Rectal smooth muscle tissue (tissue), 1 donor: ENCODE data around the gene CHPT1.

Source experiments
- H3K27ac ChIP-seq: one replicate; pipeline ENCODE4 v1.7.0; 2013; ENCODE audit warnings: low read depth, low read length, inconsistent platforms
- H3K27me3 ChIP-seq: one replicate; pipeline ENCODE4 v1.7.0; 2013; ENCODE audit warnings: low read length; ENCODE audit not compliant: control insufficient read depth, insufficient read depth
- H3K36me3 ChIP-seq: one replicate; pipeline ENCODE4 v1.7.0; 2013; ENCODE audit warnings: low read length; ENCODE audit not compliant: control insufficient read depth, insufficient read depth
- H3K4me1 ChIP-seq: one replicate; pipeline ENCODE4 v1.7.0; 2013; ENCODE audit warnings: low read length; ENCODE audit not compliant: control insufficient read depth, insufficient read depth
- H3K4me3 ChIP-seq: one replicate; pipeline ENCODE4 v1.7.0; 2013; ENCODE audit warnings: low read length
- H3K9ac ChIP-seq: one replicate; pipeline ENCODE4 v1.7.0; 2013; ENCODE audit warnings: low read length

CHPT1 gene

DNA sequence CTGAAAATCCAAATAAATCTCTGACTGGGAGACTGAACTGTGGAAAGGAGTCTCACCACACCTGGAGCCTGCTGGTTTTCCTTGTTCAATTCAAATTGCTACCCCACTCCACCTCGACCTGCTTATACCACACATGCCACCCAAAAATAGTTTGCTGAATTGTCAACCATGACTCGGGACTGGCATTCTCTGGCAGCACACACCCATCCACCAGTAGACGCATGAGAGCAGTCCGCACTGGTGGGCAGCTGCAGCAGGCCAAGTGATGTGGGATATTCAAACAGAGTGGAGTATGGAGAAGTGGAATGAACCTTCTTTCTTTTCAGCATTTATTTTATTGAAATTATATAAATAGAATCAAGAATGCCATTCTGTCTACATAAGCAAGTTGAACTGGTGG lies 80.5 kb downstream of the CHPT1 start:
- H3K4me3 ChIP-seq = no peak overlapping the region
- H3K9ac ChIP-seq = no peak overlapping the region
- no peaks in the 10 kb centered on the region for H3K27me3 ChIP-seq
- H3K27ac ChIP-seq = no peak overlapping the region
- H3K36me3 ChIP-seq = peaks cover 6% of the 10 kb centered on the region
- no peaks in the 10 kb centered on the region for H3K4me1 ChIP-seq
